ENCODE results near the gene ASCL2.

Gene ASCL2

DNA sequence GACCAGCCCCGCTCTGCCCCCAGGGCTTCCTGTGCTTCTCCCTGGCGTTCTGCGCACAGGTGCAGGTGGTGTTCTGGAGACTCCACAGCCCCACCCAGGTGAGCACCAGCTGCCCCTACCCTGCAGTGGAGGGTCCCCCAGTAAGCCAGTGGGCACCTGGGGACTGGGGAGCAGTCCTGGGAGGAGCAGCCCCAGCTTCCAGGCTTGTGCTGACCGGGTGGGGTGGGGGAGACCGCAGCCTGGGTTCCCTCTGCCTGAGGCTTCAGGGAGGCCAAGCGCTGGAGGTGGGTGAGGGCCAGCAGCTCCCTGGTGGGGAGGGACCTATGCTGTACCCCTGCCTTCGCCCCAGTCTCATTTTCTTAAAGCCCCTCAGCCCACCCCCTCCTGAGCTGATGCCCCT lies 38.3 kb upstream of the ASCL2 start:
- no peak for TF ChIP-seq CTCF (IDR thresholded peaks at IDR 0.05; ENCODE audit: control extremely low read depth, extremely low read depth, low read depth, missing control alignments)
- ChIA-PET POLR2A (no interaction called here), CTCF (interaction anchor here (17.1 kb wide), 1 partner anchor 112 kb away, joined by 485 read pairs; no protein-coding TSS in a partner anchor)
- no peak for DNase-seq (ENCODE audit: extremely low spot score)

- ChIA-PET CTCF (interaction anchor here (1.2 to 17.1 kb wide), 3 partner anchors 13 to 584 kb away, joined by 3 to 485 read pairs (median 20); no protein-coding TSS in a partner anchor), POLR2A (interaction anchor here (0.6 kb wide), 1 partner anchor 1533 kb away, joined by 4 read pairs; no protein-coding TSS in a partner anchor)
- DNase-seq (ENCODE audit: extremely low spot score): no peak
- no peak for TF ChIP-seq CTCF (IDR thresholded peaks at IDR 0.05; ENCODE audit: control extremely low read depth, extremely low read depth, low read depth, missing control alignments)
These were observed 37.3 kb upstream of the ASCL2 start for GRCh38 chr11:2307501-2308331.

DNA sequence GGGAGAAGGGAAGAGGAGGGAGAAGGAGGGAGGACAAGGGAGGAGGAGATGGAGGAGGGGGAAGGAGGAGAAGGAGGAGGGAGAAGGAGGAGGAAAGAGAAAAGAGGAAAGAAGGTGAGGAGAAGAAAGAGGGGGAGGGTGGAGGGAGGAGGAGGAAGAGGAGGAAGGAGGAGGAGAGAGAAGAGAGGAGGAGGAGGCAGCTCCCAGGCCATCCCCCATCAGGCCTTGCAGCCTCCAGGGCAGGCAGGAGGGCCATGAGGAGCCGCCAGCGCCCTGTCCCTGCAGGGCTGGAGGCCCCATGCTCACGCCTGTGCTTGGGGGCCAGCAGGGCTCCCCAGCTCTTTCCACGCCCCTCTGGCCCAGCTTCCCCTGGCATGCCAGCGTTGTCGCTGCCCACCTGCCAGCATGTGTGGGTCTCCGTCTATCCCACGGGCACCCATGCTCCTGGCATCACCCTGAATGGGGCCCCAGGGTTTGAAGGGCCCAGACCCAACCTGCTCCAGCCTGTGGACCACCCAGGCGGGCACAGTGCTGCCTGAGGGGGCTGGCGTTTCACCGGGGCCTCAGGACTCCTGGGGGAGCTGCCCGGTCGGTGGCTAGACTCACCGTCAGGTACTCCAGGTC lies 36.6 kb upstream of the ASCL2 start:
- no peak for DNase-seq (ENCODE audit: extremely low spot score)
- POLR2A ChIA-PET: interaction anchor here (0.6 kb wide), 1 partner anchor 1534 kb away, joined by 4 read pairs; no protein-coding TSS in a partner anchor
- no peak for TF ChIP-seq CTCF (IDR thresholded peaks at IDR 0.05; ENCODE audit: control extremely low read depth, extremely low read depth, low read depth, missing control alignments)
- CTCF ChIA-PET: interaction anchor here (0.9 to 17.1 kb wide), 7 partner anchors 14 to 585 kb away, joined by 3 to 485 read pairs (median 20); partner anchors contain the start of gene TSSC4

DNA sequence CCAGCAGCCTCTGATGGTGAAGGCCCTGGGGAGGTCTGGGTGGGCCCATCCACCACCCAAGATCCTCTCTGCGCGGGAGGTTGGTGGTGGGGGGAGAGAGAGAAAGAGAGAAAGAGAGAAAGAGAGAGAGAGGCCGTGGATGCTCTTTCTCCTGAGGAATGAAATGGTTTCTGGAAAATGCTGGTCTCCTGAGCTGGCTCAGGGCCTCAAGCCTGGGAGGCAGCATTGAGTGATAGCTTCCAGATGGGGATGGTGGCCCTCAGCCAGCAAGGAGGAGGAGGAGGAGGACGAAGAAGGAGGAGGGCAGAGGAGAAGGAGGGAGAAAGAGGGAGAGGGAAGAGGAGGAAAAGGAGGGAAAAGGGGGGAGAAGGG lies 36.0 kb upstream of the ASCL2 start:
- TF ChIP-seq CTCF (IDR thresholded peaks at IDR 0.05; ENCODE audit: control extremely low read depth, extremely low read depth, low read depth, missing control alignments): no peak
- ChIA-PET POLR2A (no interaction called here), CTCF (interaction anchor here (0.7 to 17.1 kb wide), 12 partner anchors 14 to 585 kb away, joined by 3 to 485 read pairs (median 10); partner anchors contain the start of gene TSSC4)
- DNase-seq (ENCODE audit: extremely low spot score): no peak

DNA sequence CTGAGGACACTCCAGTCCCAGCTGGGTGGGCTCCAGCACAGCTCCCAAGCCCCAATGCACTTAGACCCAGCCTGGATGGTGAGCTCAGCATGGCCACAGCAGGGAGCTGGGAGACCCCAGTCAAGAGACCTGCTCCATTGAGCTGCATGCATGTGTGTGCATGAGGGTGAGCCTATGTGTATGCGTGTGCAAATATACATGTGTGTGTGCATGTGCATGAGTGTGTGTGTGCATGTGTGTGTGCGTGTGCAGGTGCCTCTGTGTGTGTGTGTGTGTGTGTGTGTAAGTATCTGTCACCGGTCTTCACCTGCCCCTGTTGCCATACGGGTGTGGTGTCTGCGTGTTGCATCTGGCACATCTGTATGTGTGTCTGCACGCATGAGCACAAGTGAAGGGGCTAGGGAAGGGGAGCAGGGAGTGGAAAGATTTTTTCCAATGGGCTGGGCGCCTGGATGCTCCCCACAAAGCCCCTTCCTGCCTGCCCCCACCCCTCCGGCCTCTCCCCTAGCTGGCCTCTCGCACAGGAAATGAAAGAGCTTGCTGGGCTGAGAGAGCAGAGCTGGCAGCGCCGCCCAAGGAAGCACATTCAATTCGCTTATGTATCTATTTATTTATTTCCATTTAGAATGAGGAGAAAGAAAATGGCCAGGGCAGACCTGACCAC lies 35.5 kb upstream of the ASCL2 start:
- ChIA-PET CTCF (interaction anchor here (0.7 to 17.1 kb wide), 34 partner anchors 11 to 583 kb away, joined by 3 to 485 read pairs (median 6); partner anchors contain the start of gene TSSC4), POLR2A (interaction anchor here (0.7 kb wide), 1 partner anchor 97 kb away, joined by 3 read pairs; no protein-coding TSS in a partner anchor)
- no peak for TF ChIP-seq CTCF (IDR thresholded peaks at IDR 0.05; ENCODE audit: control extremely low read depth, extremely low read depth, low read depth, missing control alignments)
- DNase-seq (ENCODE audit: extremely low spot score): no peak
